WERI-Rb-1 (cell line): ENCODE results near the gene PDHX.

Experiments
- DNase-seq: peaks from one replicate; pipeline ENCODE4 v3.0.0-alpha.2; 2020
- H3K27ac ChIP-seq: fragments of 250-450 bp; sonication (Bioruptor Pico); 2 replicates; pipeline ENCODE4 v1.5.1; 2020; ENCODE audit warnings: mild to moderate bottlenecking, moderate library complexity
- H3K27me3 ChIP-seq: fragments of 250-450 bp; sonication (Bioruptor Pico); 2 replicates; pipeline ENCODE4 v1.5.1; 2021; ENCODE audit warnings: mild to moderate bottlenecking, low read depth, moderate library complexity; ENCODE audit not compliant: insufficient read depth, severe bottlenecking
- H3K36me3 ChIP-seq: fragments of 250-450 bp; sonication (Bioruptor Pico); 2 replicates; pipeline ENCODE4 v1.5.1; 2020; ENCODE audit warnings: mild to moderate bottlenecking, moderate library complexity
- H3K4me3 ChIP-seq: 2 replicates; pipeline ENCODE4 v1.5.1; 2011; ENCODE audit warnings: low read depth, mild to moderate bottlenecking, control low read depth, low read length
- H3K9me3 ChIP-seq: fragments of 250-450 bp; sonication (Bioruptor Pico); 2 replicates; pipeline ENCODE4 v1.5.1; 2021; ENCODE audit warnings: mild to moderate bottlenecking, moderate library complexity; ENCODE audit not compliant: severe bottlenecking
- CTCF ChIP-seq: IDR thresholded peaks from 2 replicates; pipeline ENCODE4 v1.5.1; 2011; ENCODE audit warnings: low read depth, mild to moderate bottlenecking, control low read depth, inconsistent platforms, low read length

Gene PDHX

GRCh38 chr11:35045236-35045820, 128.9 kb downstream of the PDHX start:
- Histone ChIP-seq H3K36me3 (no peaks in the 10 kb centered on the region), H3K27me3 (no peaks in the 10 kb centered on the region), H3K27ac (no peak overlapping the region), H3K4me3 (no peak overlapping the region), H3K9me3 (no peaks in the 10 kb centered on the region)
- no peak for DNase-seq
- no peak for TF ChIP-seq CTCF
